NCI-H2081 treated with DMSO at 0.1 percent for 48 hours (cell line): ENCODE measurements around the gene M1AP.

Experiments
- DNase-seq: peaks from one replicate; lab custom pipeline; 2025; lab: John Stamatoyannopoulos, UW

The M1AP gene

DNA sequence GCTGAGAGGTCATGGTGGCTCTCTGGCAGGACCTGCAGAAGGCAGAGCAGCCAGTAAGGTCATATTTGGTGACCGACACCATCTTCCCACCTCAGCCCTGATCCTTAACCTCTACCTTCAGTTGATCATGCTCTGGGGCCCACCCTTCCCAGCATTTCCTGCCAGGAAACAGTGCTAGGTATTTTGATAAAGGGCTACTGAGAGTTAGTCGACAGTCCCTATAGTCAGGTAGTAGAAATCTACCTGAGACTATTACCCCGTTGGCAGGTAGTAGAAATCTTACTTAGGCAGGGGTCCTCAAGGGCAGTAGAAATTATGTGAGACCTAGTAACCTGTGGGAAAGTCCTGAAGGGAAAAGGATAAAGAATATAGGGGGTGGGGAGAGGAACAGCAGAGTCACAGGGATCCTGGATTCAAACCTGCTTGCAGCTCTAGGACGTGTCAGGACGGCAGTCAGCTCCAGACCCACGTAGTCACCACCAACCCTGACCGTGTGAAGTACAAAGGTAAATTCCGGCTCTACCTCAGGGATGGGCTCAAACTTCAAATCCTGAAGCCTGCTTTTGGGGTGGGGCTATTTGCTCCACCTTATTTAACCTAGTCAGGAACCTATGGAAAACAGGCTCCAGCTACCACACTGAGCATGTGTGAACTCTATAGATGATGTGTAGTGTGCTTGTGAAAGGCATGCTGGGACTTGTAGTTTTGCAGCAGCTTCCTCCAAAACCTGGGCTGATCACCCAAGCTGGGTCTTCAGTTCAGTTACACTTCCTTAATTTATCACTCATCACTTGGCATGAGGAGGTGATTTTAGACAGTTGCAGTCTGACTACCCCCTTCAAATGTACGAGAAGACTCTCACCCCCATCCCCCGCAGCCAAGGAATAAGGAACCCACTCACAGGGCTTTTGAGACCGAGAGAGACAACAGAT is 122.1 kb downstream of the M1AP start, which contains the start of gene DQX1:
Gene DQX1, minus strand, starts transcription at position 515 of the 932 bp plus-strand sequence. Its CDS starts 502 bp downstream, at position 13.
- no peak for DNase-seq

DNA sequence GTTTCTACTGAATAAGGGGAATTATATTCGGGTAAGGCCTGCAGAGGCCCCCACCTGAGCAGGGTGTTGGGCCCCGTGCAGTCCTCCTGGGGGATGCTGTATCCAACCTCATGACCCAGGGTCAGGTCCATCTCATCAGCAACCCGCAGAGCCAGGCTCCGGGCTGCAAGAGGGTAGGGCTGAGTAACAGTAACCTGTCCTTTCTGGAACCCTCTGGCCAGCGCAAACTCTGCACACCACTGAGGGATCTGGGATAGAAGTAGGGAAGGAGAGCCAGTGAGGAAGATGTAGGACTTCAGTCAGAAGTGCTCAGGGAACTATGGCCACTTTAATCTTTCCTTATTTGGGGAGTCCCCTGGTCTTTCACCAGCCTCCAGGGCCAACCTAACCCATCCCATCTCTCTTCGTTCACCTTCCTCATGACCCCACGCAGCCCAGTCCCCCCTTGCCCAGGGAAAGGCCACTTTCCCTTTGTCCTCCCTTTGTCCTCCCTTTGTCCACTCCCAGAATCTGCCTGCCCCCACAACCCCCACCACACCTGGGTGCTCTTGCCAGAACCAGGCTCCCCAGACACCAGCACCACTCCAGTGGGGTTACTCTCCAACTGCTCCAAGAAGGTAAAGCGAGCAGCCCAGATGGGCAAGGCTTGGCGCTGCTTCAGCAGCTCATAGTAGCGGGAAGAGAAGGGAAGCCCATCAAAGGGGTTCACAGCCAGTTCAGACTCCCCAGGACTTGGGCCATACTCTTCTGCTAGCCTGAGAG is 123.0 kb downstream of the M1AP start:
- DNase-seq, result no peak

DNA sequence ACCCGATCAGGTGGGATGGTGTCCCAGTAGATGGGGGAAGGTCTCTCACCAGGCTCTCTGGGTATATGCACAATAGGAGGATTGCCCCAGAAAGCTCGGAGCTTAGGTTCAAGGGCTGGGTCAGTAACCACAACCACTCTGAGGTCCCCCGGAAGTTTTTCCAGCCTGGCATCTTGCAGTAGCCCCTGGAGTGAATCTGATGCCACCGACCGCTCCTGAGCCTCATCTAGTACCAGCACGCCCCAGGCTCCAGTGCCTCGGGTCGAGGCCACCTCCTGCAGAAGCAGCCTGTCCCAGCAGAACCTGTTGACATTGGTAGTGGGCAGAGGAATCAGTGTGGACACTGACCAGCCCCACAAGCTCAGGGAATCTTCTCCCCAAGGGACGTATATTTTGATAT is 124.1 kb downstream of the M1AP start:
- no peak for DNase-seq

DNA sequence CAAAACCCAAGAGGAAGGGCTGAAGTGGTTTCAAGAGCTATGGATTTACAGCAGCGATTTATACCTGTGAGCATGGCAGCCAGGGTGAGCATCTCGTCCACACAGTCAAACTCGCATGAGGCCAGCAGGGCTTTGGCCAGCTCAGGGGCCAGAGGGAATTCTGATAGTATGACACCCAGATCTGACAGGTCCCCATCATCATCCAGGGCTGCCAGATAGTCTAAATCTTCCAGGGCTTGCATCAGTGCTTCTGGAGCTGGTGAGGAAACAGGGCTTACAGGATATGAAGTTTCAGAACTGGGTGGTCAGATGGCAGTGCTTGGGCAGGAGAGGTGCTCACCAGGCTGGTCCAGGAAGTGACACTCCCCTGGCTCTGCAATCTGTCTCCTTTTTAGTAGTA is 125.6 kb downstream of the M1AP start:
- DNase-seq, result no peak

DNA sequence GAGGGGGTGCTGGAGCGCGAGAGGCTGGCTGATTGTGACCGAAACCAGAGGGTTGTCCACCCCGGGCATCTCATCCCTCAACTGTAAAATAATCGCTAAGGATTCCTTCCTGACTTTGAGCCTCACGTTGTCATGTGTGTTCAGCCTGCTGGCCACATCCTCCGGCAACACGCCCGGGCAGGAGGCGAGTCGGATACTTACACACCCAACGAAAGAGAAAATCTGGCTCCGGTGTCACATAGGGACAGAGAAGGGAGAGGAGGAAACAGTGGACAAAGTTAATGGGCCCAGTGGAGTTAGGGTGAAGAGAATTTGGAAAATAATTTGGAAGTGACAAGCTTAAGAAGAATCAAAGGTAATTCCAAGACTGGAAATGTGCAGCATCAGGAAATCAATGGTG is 131.5 kb downstream of the M1AP start:
- no peak for DNase-seq

DNA sequence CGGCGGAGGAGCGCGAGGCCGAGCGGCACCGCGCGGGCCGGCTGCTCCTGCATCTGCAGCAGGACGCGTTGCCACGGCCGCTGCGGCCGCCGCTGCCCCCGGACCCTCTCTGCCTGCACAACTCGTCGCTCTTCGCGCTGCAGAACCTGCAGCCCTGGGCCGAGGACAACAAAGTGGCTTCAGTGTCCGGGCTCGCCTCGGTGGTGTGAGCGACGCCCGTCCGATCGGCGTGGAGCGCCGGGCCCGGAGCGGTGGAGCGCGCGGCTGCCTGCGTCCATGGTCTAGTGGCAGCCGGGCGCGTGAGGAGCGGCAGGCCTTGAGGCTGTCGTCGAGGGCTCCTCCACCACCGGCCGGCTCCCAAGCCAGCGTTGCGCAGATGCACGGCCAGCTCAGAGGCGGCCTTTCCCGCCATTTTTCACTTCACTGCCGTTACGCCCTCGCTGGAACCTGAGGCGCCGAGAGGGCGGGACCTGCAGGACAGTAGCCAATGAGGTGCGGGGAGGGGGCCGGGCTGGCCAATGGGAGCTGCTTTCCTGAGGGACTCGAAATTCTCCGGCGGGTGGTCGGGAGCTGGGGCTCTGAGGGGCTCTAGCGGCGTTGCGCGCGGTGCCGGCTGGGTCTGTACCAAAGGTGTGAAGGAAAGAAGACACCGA is 132.0 kb downstream of the M1AP start:
- no peak for DNase-seq

DNA sequence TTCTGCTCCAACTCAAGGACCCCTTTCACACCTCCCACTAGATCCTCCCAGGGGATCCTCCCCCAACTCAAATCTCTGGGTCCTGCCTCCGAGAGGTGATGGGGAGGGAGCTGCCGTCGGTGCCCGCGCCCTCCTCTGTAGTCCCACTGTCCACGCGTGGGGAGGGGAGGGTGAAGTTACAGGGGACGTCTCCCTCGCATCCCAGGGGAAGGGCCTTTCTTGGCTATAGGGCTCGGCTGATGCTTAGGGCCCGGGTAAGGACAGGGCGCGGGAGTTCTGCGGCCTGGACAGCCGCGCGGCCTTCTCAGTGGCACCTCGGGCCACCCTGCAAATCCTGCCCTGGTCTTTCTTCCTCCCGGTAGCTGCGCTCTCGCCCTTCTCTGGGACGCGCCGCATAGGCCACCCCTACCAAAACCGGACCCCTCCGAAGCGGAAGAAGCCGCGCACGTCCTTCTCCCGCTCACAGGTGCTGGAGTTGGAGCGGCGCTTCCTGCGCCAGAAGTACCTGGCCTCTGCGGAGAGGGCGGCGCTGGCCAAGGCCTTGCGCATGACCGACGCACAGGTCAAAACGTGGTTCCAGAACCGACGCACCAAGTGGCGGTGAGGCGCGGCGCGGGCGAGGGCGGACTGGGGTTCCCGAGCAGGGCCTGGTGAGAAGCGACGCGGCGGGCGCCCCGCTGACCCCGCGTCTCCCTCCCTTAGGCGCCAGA is 132.7 kb downstream of the M1AP start:
- no peak for DNase-seq

DNA sequence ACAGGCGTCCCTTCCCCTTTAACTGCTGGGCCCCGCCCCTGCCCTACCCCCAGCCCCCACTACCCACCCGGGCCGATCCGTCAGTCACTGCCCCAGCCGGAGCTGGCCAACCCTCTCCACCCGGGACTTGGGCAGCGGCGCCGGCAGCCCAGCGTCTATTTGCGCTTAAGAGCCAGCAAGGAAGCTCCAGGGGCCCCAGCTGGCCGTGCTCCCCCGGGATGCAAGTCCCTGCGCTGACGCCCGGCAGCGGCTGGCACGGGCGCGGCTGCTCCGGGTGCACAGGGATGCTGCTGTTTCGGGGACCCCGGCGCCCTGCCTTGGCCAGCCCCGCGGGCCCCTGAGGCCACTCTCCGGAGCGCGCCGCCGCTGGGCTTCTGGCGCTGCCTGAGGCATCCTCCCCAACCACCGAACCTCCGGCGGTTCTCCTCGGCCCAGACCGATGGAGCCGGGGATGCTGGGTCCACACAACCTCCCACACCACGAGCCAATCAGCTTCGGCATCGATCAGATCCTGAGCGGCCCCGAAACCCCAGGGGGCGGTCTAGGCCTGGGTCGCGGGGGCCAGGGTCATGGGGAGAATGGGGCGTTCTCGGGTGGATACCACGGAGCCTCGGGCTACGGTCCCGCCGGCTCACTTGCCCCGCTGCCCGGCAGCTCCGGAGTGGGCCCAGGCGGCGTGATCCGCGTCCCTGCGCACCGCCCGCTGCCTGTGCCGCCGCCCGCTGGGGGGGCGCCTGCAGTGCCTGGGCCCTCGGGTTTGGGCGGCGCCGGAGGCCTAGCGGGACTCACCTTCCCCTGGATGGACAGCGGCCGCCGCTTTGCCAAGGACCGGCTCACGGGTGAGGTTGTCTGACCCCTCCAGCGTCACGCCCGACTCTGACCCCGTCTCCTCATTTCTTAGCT is 133.5 kb downstream of the M1AP start, which contains the start of gene TLX2:
Gene TLX2, plus strand, starts transcription at position 83 of the 903 bp plus-strand sequence. Its CDS starts 357 bp downstream, at position 440.
- no peak for DNase-seq

DNA sequence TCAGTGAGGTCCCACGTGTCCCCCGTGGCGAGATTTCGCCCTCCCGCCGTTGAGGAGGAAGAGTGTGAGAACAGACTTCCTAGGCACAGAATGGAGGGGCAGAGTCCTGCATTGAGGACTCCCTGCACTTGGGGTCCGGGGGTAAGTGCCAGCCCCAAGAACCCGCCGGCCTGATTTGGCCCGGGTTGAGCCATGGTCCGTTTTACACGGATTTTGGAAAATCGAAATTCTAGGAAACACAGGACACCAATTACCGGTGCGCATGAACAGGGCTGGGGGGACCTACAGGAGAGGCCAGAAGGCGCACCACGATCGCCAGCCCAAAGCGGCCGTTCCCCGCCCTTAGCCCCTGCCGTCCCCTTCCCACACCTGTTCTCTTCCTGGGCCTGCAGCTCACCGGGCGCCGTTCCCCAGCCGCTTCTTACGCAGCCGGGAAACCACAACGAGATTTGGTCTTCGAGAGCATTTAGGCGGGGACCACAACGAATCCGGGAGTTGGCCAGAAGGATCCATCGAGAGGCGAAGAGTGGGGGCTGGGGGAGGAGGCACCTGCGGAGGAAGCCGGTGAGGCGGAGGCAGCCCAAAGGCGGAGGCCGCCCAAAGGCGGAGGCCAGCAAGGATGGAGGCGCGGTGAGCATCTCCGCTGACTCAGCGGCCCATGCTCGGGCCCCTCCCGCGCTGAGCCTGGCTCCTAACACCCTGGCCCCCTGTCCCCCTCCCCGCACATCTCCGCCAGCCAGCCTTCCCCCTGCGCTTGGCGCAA is 134.3 kb downstream of the M1AP start:
- DNase-seq, result no peak

DNA sequence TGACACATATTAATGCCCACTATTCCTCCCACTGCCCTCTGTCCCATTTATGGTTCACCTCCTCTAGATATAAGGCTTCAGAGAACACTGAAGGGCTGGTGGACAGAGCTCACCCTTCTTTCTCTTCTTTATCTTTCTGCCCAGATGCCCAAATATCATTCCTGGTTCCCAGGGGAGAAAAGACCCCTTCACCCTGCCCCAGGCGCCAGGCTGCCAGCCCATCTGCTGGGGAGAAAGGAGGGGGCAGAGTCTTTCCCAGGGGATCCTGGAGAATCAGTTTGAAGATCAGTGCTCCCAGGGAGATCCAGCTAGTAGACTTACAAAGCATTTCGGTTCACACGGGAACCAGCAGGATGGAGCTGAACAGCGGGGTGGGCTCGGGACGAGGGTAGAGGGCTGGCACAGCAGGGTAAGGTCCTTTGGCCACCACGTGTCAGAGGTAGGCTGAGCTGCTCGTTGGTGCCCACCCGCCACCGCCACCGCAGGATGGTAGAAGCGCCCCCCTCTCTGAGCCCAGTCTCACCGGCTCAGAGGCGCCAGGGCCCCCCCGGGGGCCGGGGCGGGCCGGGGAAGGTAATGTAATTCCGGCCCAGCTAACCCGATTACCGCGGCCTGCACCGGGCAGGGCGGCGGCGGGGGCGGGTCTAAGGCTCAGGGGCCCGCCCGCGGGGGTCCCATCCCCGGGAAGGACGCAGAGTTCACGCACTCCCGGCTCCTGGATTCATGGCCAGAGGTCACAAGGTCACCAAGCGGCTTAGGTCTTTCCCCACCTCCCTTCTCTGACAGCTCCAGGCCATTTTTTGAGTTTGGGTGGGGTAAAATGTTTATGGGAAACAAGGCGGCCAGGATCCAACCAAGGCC is 135.2 kb downstream of the M1AP start:
- DNase-seq, result no peak

DNA sequence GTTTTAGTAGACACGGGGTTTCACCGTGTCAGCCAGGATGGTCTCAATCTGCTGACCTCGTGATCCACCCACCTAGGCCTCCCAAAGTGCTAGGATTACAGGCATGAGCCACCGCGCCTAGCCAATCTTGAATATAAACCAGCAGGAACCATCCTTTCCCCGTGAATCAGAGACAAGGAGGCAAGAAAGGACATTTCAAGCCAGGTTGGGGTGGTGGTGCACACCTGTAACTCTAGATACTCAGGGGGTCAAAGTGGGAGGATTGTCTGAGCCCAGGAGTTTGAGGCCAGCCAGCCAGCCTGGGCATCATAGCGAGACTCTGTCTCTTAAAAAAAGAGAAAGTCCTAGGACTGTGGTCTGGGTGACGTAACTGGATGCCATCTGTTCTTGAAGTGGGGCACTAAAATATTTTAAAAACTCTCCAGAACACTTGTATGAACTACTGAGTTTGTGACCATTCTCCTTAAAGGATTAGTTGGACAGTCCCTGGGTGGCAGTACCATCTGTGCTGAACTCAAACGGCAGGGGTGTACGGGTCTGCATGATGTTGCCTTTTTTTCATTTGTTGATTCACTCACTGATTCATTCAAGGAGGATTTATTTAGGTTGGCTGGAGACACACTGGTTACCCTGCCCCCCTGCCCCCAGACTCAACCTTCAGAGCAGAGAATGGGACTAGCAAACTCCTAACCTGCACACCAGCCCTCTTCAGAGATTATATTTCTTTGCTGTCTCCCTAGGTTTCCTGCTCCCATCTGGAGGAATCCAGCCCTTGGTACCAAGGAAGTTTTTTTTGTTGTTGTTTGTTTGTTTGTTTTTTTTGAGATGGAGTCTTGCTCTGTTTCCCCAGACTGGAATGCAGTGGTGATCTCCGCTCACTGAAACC is 136.8 kb downstream of the M1AP start:
- no peak for DNase-seq

DNA sequence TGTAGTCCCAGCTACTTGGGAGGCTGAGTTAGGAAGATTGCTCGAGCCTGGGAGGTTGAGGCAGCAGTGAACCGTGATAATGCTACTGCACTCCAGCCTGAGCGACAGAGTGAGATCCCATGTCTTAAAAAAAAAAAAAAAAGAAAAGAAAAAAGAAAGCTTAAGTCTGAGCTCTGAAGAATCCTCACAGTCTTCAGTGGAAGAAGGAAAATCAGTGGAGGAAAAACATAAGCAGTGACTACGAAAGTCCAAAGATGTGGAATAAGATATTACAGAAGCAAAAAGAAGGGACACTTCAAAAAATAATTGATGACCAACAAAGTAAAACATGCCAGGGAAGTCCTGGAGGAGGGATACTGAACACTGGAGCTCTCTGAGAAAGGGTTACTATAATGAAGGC is 137.9 kb downstream of the M1AP start:
- DNase-seq, result no peak

DNA sequence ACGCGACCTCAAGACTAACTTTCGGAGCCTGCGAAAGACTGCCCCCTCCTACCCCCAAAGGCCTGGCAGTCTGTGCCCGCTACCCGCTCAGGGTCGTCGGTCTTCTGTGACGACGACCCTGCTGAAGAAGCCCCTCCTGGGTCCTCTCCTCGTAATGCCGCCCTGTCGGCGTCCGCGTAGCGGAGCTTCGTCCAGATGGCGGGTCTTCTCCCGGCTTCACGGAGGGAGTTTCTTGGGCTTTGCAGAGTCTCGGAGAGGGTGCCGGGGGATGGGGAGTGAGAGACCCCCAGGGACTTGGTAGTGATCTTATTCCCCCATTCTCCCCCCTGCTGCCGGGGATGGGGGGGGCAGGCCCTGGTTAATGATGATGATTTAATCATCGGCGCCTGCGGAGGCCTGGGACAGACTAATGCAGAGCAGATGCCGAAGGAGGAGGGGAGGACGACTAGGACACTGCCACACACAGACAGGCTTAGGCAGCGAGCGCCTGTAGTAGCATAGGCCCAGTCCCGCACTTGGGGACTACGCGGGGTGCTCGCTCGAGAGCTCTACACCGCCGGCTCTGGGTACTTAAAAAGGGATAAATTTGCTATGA is 140.1 kb downstream of the M1AP start:
- DNase-seq, result no peak
